Inflammatory macrophage treated with lipopolysaccharide for 4 hours (primary cell): ENCODE results near the gene IRF2BPL.

ENCODE experiments used
- DNase-seq: peaks from one replicate; pipeline ENCODE4 v3.0.0-alpha.2; 2020

The IRF2BPL gene

GRCh38 chr14:77053046-77053841 lies 24.7 kb upstream of the IRF2BPL start:
- DNase-seq, result peak; percentile 51

GRCh38 chr14:77052281-77053044 lies 24.0 kb upstream of the IRF2BPL start:
- no peak for DNase-seq

GRCh38 chr14:77051116-77051515 lies 22.6 kb upstream of the IRF2BPL start:
- DNase-seq, result peak; percentile 84

GRCh38 chr14:77046721-77047120 lies 18.2 kb upstream of the IRF2BPL start:
- no peak for DNase-seq

GRCh38 chr14:77045238-77046162 lies 17.0 kb upstream of the IRF2BPL start:
- DNase-seq, result no peak

GRCh38 chr14:77044783-77045237 lies 16.3 kb upstream of the IRF2BPL start:
- no peak for DNase-seq

GRCh38 chr14:77043984-77044485 lies 15.5 kb upstream of the IRF2BPL start:
- no peak for DNase-seq

- peak; percentile 95 for DNase-seq
Observed at GRCh38 chr14:77043177-77043983, 14.9 kb upstream of the IRF2BPL start.

- DNase-seq, result peak; percentile 61
Observed at GRCh38 chr14:77041881-77042545, 13.5 kb upstream of the IRF2BPL start.

GRCh38 chr14:77040741-77041653 lies 12.5 kb upstream of the IRF2BPL start:
- peak; percentile 39 for DNase-seq

- peak; percentile 95 for DNase-seq
Observed at GRCh38 chr14:77040059-77040740, 11.7 kb upstream of the IRF2BPL start.

GRCh38 chr14:77039285-77040058 lies 11.0 kb upstream of the IRF2BPL start:
- no peak for DNase-seq

- peak; percentile 53 for DNase-seq
Observed at GRCh38 chr14:77037938-77038568, 9.5 kb upstream of the IRF2BPL start.

GRCh38 chr14:77037215-77037937 lies 8.9 kb upstream of the IRF2BPL start:
- DNase-seq, result no peak

- DNase-seq, result peak; percentile 69
Observed at GRCh38 chr14:77036484-77037214, 8.1 kb upstream of the IRF2BPL start.

GRCh38 chr14:77035267-77035666 lies 6.8 kb upstream of the IRF2BPL start:
- DNase-seq, result no peak
